B cell (primary cell): ENCODE measurements around the gene EDARADD. TPM values are rescaled to one million over a fixed set of nuclear protein-coding genes. Genes with fewer than 3 reads are reported as not detected.

Source experiments
- ATAC-seq: fragments of 200-7000 bp; cut with Tn5 transposase; one replicate; pipeline ENCODE4 v1.10.0; 2021; ENCODE audit warnings: low read depth, mild to moderate bottlenecking, moderate number of reproducible peaks, moderate library complexity
- CTCF ChIA-PET: fragments of 350-600 bp; sonication (Branson Sonifier 250); formaldehyde crosslinking; loops from one replicate; lab custom pipeline; 2021; ENCODE audit warnings: antibody characterized with exemption, inconsistent platforms; lab: Charles Lee
- POLR2A ChIA-PET: fragments of 350-600 bp; sonication (Branson Sonifier 250); formaldehyde crosslinking; loops from one replicate; lab custom pipeline; 2021; ENCODE audit warnings: antibody characterized with exemption; lab: Charles Lee
- DNase-seq: peaks from one replicate; pipeline ENCODE4 v3.0.0; 2013
- H2AFZ ChIP-seq: 2 replicates; pipeline ENCODE4 v1.6.1; 2012; ENCODE audit warnings: mild to moderate bottlenecking, low read depth, low read length; ENCODE audit not compliant: insufficient read depth, poor library complexity, severe bottlenecking
- H3K27ac ChIP-seq, 2 donors: 1 replicate in 1 of 2; 2 replicates in 1 of 2; pipeline ENCODE4 v1.5.1; 2012 to 2013; ENCODE audit warnings: low read length in 2 of 2, mild to moderate bottlenecking in 2 of 2, moderate library complexity in 1 of 2
- H3K27me3 ChIP-seq, 4 experiments: fragments of 200-600 bp in 1 of 4; sonication (generic) in 1 of 4; replicated peaks in 1 of 4; 1 replicate in 2 of 4; 2 replicates in 2 of 4; pipeline versions ENCODE4 v1.6.1 to v1.7.0; 2013 to 2016; ENCODE audit warnings: low read length in 3 of 4, mild to moderate bottlenecking in 2 of 4, mixed read lengths in 1 of 4, moderate library complexity in 1 of 4; ENCODE audit not compliant: insufficient read depth in 4 of 4, control insufficient read depth in 3 of 4; ENCODE audit errors: control extremely low read depth in 1 of 4
- H3K36me3 ChIP-seq, 2 experiments: replicated peaks in 1 of 2; 1 replicate in 1 of 2; 2 replicates in 1 of 2; pipeline versions ENCODE4 v1.6.1 to v1.7.1; 2013; ENCODE audit warnings: low read length in 1 of 2; ENCODE audit not compliant: insufficient read depth in 2 of 2, control insufficient read depth in 1 of 2; ENCODE audit errors: control extremely low read depth in 1 of 2, extremely low read depth in 1 of 2
- H3K4me1 ChIP-seq, 2 donors: fragments of 200-600 bp in 1 of 2; sonication (generic) in 1 of 2; 1 replicate in 1 of 2; 2 replicates in 1 of 2; pipeline versions ENCODE4 v1.5.1 to v1.6.1; 2013 to 2017; ENCODE audit warnings: low read length in 2 of 2; ENCODE audit not compliant: control insufficient read depth in 2 of 2, insufficient read depth in 2 of 2
- H3K4me2 ChIP-seq: replicated peaks from 2 replicates; pipeline ENCODE3; 2012; ENCODE audit warnings: mild to moderate bottlenecking, low read depth, low read length; ENCODE audit not compliant: poor library complexity, severe bottlenecking
- H3K4me3 ChIP-seq, 5 experiments: fragments of 200-600 bp in 1 of 5; sonication (generic) in 1 of 5; 1 replicate in 3 of 5; 2 replicates in 2 of 5; pipeline versions ENCODE4 v1.5.1 to v1.7.0; 2011 to 2016; ENCODE audit warnings: low read length in 4 of 5, mild to moderate bottlenecking in 4 of 5, low read depth in 2 of 5, control low read depth in 1 of 5, moderate library complexity in 1 of 5; ENCODE audit not compliant: insufficient read depth in 1 of 5; ENCODE audit errors: control extremely low read depth in 1 of 5, extremely low read depth in 1 of 5
- H3K79me2 ChIP-seq: fragments of 200-600 bp; sonication (generic); one replicate; pipeline ENCODE4 v1.6.0; 2016; ENCODE audit warnings: low read length; ENCODE audit not compliant: control insufficient read depth, insufficient read depth
- H3K9ac ChIP-seq: fragments of 200-600 bp; sonication (generic); 2 replicates; pipeline ENCODE4 v1.6.1; 2017; ENCODE audit warnings: mild to moderate bottlenecking, low read length, moderate library complexity
- H3K9me3 ChIP-seq, 3 donors: one replicate each; pipeline versions ENCODE4 v1.6.1 to v1.7.1; 2013; ENCODE audit warnings: low read length in 2 of 3; ENCODE audit not compliant: control insufficient read depth in 2 of 3, insufficient read depth in 1 of 3; ENCODE audit errors: control extremely low read depth in 1 of 3
- H4K20me1 ChIP-seq: 2 replicates; pipeline ENCODE4 v1.6.0; 2012; ENCODE audit warnings: mild to moderate bottlenecking, low read length; ENCODE audit not compliant: insufficient read depth, control insufficient read depth, poor library complexity, severe bottlenecking
- H3K27ac Mint-ChIP-seq: one replicate; pipeline ENCODE4 v1.8.0; 2021; ENCODE audit warnings: mixed read lengths
- H3K27me3 Mint-ChIP-seq: one replicate; pipeline ENCODE4 v1.8.0; 2021; ENCODE audit warnings: mixed read lengths
- H3K4me1 Mint-ChIP-seq: one replicate; pipeline ENCODE4 v1.8.0; 2021; ENCODE audit warnings: mixed read lengths
- H3K4me3 Mint-ChIP-seq: one replicate; pipeline ENCODE4 v1.8.0; 2021; ENCODE audit warnings: mixed read lengths
- H3K9me3 Mint-ChIP-seq: one replicate; pipeline ENCODE4 v1.8.0; 2022; ENCODE audit warnings: mixed read lengths; ENCODE audit not compliant: insufficient read depth
- CTCF ChIP-seq: fragments of 200-600 bp; IDR thresholded peaks from one replicate; pipeline ENCODE4 v1.8.0; 2022; ENCODE audit warnings: antibody characterized with exemption, mild to moderate bottlenecking
- EZH2 ChIP-seq: IDR thresholded peaks from 2 replicates; pipeline ENCODE4 v1.6.1; 2012; ENCODE audit warnings: borderline replicate concordance, low read depth, mild to moderate bottlenecking, moderate library complexity, low read length; ENCODE audit not compliant: insufficient read depth, poor library complexity, severe bottlenecking
- WGBS: methylation state at CpG from one replicate; pipeline ENCODE4 v1.1.5; 2013; ENCODE audit warnings: missing lambda C conversion rate; ENCODE audit not compliant: insufficient coverage; 5-methylcytosine and 5-hydroxymethylcytosine counted together
- intact Hi-C: fragments of 100-400 bp; cut with micrococcal nuclease; formaldehyde crosslinking; loops from one replicate; pipeline ENCODE4 v1.10.0; 2022
- polyA plus RNA-seq: library from polyadenylated mRNA; depleted of rRNA; stranded (reverse); fragments of >200 nt; gene quantifications from 2 replicates; pipeline ENCODE4 v1.2.3, GENCODE V29; 2012
- total RNA-seq, 2 donors: library from RNA; stranded (reverse); fragments of 120-200 nt in 1 of 2; gene quantifications; 1 replicate in 1 of 2; 2 replicates in 1 of 2; pipeline versions ENCODE4 v1.2.3 to v1.2.4, GENCODE V29; 2013 to 2022

The EDARADD gene
- total and polyA plus RNA-seq, 2 donors (not counting 1 experiment from before 2014, with no cell fraction given) = 0.15 TPM; not detected in 1

GRCh38 chr1:236524895-236525184 is 130.8 kb downstream of the EDARADD start:
- peaks cover 18% of the 10 kb centered on the region for H3K79me2 ChIP-seq
- ChIA-PET POLR2A (interaction anchor here (0.7 kb wide), 1 partner anchor 1020 kb away, joined by 3 read pairs; no protein-coding TSS in a partner anchor), CTCF (interaction anchor here (0.6 kb wide), 1 partner anchor 364 kb away, joined by 3 read pairs; no protein-coding TSS in a partner anchor)
- intact Hi-C loops = loop anchor here (1.0 to 5.0 kb wide), 4 partner anchors 79 to 1023 kb away; partner anchors contain the start of genes B3GALNT2, HEATR1, LYST and MTR
- ATAC-seq (peak; percentile 28), DNase-seq (no peak)
- peak overlapping the region; percentile 70 to 99 (median 96) for H3K4me3 ChIP-seq
- 0% methylated on average over 1 of the region's 3 CpGs for WGBS
- peak overlapping the region; percentile 97 for H3K27ac Mint-ChIP-seq
- TF ChIP-seq EZH2 (no peak), CTCF (no peak)
- H3K27ac ChIP-seq = peak overlapping the region; percentile 78
- H3K4me2 ChIP-seq = peak overlapping the region; percentile 91
- H3K4me1 Mint-ChIP-seq = peaks cover 16% of the 10 kb centered on the region
- H3K4me1 ChIP-seq = peaks cover 8 to 9% of the 10 kb centered on the region in 2 donors
- H3K36me3 ChIP-seq = peaks cover 2 to 16% of the 10 kb centered on the region in 2 experiments
- H3K9me3 ChIP-seq = no peaks in the 10 kb centered on the region
- peak overlapping the region; percentile 92 for H2AFZ ChIP-seq
- H3K9me3 Mint-ChIP-seq = no peaks in the 10 kb centered on the region
- H3K27me3 Mint-ChIP-seq = no peaks in the 10 kb centered on the region
- peak overlapping the region; percentile 99 for H3K4me3 Mint-ChIP-seq
- peak overlapping the region; percentile 91 for H3K9ac ChIP-seq
- no peaks in the 10 kb centered on the region for H4K20me1 ChIP-seq
- no peaks in the 10 kb centered on the region for H3K27me3 ChIP-seq

- peak overlapping the region; percentile 18 for H3K4me3 Mint-ChIP-seq
- no peaks in the 10 kb centered on the region for H3K27me3 Mint-ChIP-seq
- H3K27ac Mint-ChIP-seq = no peak overlapping the region
- no peaks in the 10 kb centered on the region for H4K20me1 ChIP-seq
- H3K9me3 Mint-ChIP-seq = no peaks in the 10 kb centered on the region
- intact Hi-C loops = no loop called here
- no peak overlapping the region for H3K9ac ChIP-seq
- DNase-seq (no peak), ATAC-seq (no peak)
- no peak overlapping the region for H3K27ac ChIP-seq
- H3K4me1 Mint-ChIP-seq = peaks cover 26% of the 10 kb centered on the region
- no peaks in the 10 kb centered on the region for H3K9me3 ChIP-seq
- no peaks in the 10 kb centered on the region for H3K27me3 ChIP-seq
- peaks cover 10 to 15% of the 10 kb centered on the region in 2 donors for H3K4me1 ChIP-seq
- POLR2A ChIA-PET = no interaction called here
- H3K36me3 ChIP-seq = peaks cover 2 to 16% of the 10 kb centered on the region in 2 experiments
- CTCF ChIA-PET = no interaction called here
- peaks cover 25% of the 10 kb centered on the region for H3K79me2 ChIP-seq
- H2AFZ ChIP-seq = no peak overlapping the region
- 94% methylated on average over 2 of the region's 3 CpGs for WGBS
- H3K4me2 ChIP-seq = no peak overlapping the region
- no peak overlapping the region for H3K4me3 ChIP-seq
- TF ChIP-seq CTCF (no peak), EZH2 (no peak)
Measured at GRCh38 chr1:236526079-236526478, 132.0 kb downstream of the EDARADD start.
